ENCODE measurements around the gene MYO9A. TPM values are rescaled to one million over a fixed set of nuclear protein-coding genes. Genes with fewer than 3 reads are reported as not detected.

MYO9A gene, protein sequence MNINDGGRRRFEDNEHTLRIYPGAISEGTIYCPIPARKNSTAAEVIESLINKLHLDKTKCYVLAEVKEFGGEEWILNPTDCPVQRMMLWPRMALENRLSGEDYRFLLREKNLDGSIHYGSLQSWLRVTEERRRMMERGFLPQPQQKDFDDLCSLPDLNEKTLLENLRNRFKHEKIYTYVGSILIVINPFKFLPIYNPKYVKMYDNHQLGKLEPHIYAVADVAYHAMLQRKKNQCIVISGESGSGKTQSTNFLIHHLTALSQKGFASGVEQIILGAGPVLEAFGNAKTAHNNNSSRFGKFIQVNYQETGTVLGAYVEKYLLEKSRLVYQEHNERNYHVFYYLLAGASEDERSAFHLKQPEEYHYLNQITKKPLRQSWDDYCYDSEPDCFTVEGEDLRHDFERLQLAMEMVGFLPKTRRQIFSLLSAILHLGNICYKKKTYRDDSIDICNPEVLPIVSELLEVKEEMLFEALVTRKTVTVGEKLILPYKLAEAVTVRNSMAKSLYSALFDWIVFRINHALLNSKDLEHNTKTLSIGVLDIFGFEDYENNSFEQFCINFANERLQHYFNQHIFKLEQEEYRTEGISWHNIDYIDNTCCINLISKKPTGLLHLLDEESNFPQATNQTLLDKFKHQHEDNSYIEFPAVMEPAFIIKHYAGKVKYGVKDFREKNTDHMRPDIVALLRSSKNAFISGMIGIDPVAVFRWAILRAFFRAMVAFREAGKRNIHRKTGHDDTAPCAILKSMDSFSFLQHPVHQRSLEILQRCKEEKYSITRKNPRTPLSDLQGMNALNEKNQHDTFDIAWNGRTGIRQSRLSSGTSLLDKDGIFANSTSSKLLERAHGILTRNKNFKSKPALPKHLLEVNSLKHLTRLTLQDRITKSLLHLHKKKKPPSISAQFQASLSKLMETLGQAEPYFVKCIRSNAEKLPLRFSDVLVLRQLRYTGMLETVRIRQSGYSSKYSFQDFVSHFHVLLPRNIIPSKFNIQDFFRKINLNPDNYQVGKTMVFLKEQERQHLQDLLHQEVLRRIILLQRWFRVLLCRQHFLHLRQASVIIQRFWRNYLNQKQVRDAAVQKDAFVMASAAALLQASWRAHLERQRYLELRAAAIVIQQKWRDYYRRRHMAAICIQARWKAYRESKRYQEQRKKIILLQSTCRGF (N-terminal part only)
- 10 to 100 TPM; 23.9 to 33.9 (median 30.6) TPM for total RNA-seq
- 10 to 100 TPM in 1 of 2 donors, 1 to 10 TPM in 1; 3.2 to 10.9 TPM for polyA plus RNA-seq
- long read RNA-seq, donor 1, partial matches to known transcripts, result 6 of 10 reads
- long read RNA-seq, donor 1, other reads (novel, unspliced or antisense), result 4 of 10 reads
- long read RNA-seq, donor 2, partial matches to known transcripts, result 8 of 17 reads
- long read RNA-seq, donor 2, other reads (novel, unspliced or antisense), result 9 of 17 reads
- long read RNA-seq, donor 3, full-length matches to known transcripts, result 1 of 16 reads
- long read RNA-seq, donor 3, partial matches to known transcripts, result 7 of 16 reads
- long read RNA-seq, donor 3, other reads (novel, unspliced or antisense), result 8 of 16 reads

DNA sequence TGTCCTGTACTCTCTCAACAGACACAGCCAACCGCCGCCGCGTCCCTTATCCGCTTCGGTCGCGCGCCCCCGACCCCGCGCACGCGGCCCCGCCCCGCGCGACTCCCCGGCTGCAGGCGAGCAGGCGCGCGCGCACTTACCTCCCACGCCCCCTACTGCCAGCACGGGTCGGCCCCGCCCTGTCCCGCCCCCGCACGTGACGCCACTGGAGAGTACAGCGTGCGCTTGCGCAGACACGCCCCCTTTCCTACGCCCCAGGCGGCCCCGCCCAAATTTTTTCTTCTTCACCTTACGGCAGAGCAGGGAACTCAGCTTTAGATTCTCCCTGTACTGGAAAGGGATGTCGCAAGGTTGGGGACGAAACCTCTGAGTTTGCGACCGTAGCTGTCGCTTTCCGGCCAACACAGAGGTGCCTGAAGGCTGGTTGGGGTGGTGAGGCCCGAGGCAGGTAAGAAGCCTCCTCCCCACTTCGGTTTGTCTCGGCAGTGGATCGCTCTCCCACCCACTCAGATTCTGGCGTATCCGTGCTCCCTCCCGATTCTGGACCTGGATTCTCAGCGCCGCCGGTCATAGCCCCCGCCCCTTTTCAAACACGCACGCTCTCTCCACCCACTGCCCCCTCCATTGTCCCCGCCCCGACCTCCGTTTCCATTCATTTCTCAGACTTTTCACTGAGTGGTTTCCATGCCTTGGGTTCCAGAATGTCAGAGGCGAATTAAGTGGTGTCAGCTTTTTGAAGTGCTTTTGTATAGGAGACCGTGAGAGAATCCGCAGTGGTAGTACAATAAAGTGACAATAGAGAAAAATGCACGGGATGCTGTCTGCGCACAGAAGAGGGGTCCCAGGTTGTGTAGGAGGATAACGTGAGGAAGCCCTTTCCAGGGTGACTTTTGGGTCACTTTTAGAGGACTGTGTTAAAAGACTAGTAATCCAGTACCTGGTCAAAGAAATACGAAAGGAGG is at the start of gene MYO9A, which contains the start of gene SENP8:
MYO9A (minus strand) TSS at position 134 of the 962 bp plus-strand sequence. CDS start 71,587 bp downstream, outside the sequence.
SENP8 (plus strand) TSS at position 387 of the 962 bp plus-strand sequence. CDS start 21,221 bp downstream, outside the sequence.
- H3K4me3 ChIP-seq, result peak within 1 kb of the TSS; percentile 74 to 97 (median 90)
- ATAC-seq (peak; percentile 89 to 93 (median 91)), DNase-seq (peak; percentile 97 to 99 (median 98))
- WGBS, 4 donors, result 1 to 2% (median 1%) methylated on average over 24 to 69 of the region's 69 CpGs
- no peaks in the 10 kb centered on the region for H3K9me3 ChIP-seq
- intact Hi-C loops (cut with DNase I), result loop anchor here in 1 of 10 donors (2.0 kb wide), 1 partner anchor 19 kb away; no protein-coding TSS in a partner anchor
- no peaks in the 10 kb centered on the region for H3K27me3 ChIP-seq
- peaks cover 0 to 35% (median 22%) of the 10 kb centered on the region in 12 donors for H3K4me1 ChIP-seq
- TF ChIP-seq POLR2A (IDR thresholded peaks at IDR 0.05), result peak in 1 of 2 donors; percentile 75
- TF ChIP-seq, protein P1, sequence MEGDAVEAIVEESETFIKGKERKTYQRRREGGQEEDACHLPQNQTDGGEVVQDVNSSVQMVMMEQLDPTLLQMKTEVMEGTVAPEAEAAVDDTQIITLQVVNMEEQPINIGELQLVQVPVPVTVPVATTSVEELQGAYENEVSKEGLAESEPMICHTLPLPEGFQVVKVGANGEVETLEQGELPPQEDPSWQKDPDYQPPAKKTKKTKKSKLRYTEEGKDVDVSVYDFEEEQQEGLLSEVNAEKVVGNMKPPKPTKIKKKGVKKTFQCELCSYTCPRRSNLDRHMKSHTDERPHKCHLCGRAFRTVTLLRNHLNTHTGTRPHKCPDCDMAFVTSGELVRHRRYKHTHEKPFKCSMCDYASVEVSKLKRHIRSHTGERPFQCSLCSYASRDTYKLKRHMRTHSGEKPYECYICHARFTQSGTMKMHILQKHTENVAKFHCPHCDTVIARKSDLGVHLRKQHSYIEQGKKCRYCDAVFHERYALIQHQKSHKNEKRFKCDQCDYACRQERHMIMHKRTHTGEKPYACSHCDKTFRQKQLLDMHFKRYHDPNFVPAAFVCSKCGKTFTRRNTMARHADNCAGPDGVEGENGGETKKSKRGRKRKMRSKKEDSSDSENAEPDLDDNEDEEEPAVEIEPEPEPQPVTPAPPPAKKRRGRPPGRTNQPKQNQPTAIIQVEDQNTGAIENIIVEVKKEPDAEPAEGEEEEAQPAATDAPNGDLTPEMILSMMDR (IDR thresholded peaks at IDR 0.05), result peak in 7 of 12 donors; percentile 8 to 53 (median 19)
- H3K27ac ChIP-seq, result peak within 1 kb of the TSS; percentile 88 to 99 (median 97)
- no peaks in the 10 kb centered on the region for H3K36me3 ChIP-seq

DNA sequence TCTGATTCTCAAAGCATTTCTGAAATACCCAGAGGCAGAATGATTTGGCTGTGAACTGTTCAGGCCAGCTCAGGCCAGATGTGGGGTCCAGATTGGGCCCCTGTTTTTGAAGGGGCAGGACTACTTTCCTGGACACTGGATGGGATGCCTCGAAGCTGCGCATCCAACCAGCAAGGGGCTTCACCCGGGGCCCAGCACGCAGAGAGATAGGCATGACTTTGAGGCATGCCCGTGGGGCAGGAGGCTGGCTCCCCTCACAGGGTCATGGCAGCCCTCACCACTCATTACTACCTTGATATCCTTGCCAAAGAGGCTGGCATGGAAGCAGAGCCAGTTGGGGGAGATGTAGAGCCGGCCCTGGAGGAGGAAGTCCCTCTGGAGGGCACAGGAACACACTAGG is 49.5 kb upstream of the MYO9A start:
- DNase-seq (no peak), ATAC-seq (no peak)
- 74 to 92% (median 83%) methylated on average over 6 of the region's 6 CpGs for WGBS, 4 donors
- H3K27me3 ChIP-seq, result no peaks in the 10 kb centered on the region
- TF ChIP-seq, protein P1 (IDR thresholded peaks at IDR 0.05), result no peak
- no peak for TF ChIP-seq POLR2A (IDR thresholded peaks at IDR 0.05)
- H3K27ac ChIP-seq, result no peak overlapping the region
- intact Hi-C loops (cut with DNase I), result no loop called here
- H3K36me3 ChIP-seq, result no peaks in the 10 kb centered on the region
- no peak overlapping the region for H3K4me3 ChIP-seq
- H3K9me3 ChIP-seq, result no peaks in the 10 kb centered on the region
- H3K4me1 ChIP-seq, result peaks cover 0 to 12% (median 0%) of the 10 kb centered on the region in 12 donors

All from heart left ventricle (tissue), 16 donors.